ENCODE measurements around the gene ADAMTSL1.

ADAMTSL1 gene

GRCh38 chr9:18596920-18597319 lies 123.0 kb downstream of the ADAMTSL1 start:
- TF ChIP-seq, protein P1, sequence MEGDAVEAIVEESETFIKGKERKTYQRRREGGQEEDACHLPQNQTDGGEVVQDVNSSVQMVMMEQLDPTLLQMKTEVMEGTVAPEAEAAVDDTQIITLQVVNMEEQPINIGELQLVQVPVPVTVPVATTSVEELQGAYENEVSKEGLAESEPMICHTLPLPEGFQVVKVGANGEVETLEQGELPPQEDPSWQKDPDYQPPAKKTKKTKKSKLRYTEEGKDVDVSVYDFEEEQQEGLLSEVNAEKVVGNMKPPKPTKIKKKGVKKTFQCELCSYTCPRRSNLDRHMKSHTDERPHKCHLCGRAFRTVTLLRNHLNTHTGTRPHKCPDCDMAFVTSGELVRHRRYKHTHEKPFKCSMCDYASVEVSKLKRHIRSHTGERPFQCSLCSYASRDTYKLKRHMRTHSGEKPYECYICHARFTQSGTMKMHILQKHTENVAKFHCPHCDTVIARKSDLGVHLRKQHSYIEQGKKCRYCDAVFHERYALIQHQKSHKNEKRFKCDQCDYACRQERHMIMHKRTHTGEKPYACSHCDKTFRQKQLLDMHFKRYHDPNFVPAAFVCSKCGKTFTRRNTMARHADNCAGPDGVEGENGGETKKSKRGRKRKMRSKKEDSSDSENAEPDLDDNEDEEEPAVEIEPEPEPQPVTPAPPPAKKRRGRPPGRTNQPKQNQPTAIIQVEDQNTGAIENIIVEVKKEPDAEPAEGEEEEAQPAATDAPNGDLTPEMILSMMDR (conservative IDR thresholded peaks at IDR 0.05), result no peak
- H3K27ac ChIP-seq, result no peak overlapping the region

DNA sequence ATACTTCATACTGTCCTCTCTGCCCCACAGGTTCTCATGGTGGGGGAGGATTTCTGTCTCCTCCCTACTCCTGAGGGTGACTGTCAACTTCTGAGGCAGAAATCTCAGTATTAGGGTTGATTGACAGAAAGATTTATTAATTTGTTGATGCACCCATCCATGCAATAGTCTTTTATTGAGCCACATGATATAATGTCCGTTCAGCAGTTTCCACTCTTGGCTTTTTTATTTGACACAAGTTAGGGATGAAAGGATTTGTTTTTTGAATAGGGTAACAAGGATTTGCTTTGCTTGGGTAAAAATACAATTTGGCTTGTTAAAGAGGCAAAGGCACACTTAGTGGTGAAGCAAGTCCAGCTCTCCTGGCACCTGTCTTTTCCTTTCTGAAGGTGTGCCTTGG lies 125.0 kb downstream of the ADAMTSL1 start:
- TF ChIP-seq, protein P1 (conservative IDR thresholded peaks at IDR 0.05), result no peak
- H3K27ac ChIP-seq, result no peak overlapping the region

GRCh38 chr9:18601026-18601425 lies 127.1 kb downstream of the ADAMTSL1 start:
- no peak overlapping the region for H3K27ac ChIP-seq
- TF ChIP-seq, protein P1 (conservative IDR thresholded peaks at IDR 0.05), result no peak

DNA sequence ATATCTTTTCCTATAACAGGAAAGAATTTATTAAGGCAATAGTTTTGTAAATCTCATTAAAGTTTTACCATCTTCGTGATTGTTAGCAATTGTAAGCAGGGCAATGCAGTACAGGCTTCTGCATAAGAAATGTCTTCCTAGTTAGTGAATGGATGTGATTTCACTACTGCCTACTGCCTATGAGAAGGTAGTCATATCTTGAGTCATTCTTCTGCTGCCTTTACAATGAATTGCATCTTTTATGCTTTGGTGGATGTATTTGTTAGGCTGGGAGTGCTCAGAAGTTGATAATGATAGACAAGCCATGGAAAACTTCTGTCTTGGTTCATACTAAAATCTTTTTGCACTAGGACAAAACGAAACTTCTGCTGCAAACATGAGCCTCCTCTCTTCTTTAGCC lies 128.0 kb downstream of the ADAMTSL1 start:
- TF ChIP-seq, protein P1 (conservative IDR thresholded peaks at IDR 0.05), result no peak
- H3K27ac ChIP-seq, result no peak overlapping the region

DNA sequence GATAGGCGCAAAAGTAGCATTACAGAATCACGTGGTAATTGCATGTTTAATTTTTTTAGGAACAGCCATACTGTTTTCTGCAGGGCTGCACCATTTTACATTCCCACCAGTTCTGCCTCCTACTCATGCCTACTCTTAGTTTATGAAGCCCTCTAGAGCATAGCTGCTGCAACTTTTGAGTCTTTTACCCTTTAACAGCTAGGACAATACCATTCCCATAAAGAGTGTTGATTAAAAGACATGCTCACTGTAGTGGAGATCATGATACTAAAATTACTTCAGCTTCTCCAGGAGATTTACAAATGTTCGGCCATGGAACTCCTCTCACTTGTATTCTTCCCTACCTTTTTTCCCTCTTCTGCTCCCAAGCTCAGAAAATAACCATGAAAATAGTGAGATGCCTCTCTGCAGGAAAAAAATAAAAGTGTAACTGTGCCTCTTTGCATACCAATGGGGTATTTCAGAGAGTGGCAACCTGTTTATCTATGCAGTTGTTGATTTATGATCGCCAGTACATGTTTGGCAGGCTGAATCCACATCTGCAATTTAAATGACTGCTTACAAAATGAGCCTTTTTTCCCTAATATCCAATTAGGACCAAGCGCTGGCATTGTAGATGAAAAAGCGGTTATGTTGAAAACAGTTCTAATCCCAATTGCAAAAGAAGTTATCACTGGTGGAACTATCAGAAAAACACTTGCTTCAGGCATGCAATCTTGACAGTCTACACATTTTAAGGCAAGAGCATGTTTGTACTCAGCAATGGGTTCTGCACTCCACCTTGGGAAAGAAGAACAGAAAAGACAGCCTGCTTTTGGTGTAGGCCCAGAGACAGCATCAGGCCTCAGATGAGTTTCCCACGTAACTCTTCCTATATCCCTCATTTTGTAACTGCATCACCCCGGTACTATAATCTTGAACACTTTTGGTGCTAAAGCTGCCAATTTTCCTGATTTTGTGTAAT lies 131.1 kb downstream of the ADAMTSL1 start:
- TF ChIP-seq, protein P1 (conservative IDR thresholded peaks at IDR 0.05), result no peak
- no peak overlapping the region for H3K27ac ChIP-seq

DNA sequence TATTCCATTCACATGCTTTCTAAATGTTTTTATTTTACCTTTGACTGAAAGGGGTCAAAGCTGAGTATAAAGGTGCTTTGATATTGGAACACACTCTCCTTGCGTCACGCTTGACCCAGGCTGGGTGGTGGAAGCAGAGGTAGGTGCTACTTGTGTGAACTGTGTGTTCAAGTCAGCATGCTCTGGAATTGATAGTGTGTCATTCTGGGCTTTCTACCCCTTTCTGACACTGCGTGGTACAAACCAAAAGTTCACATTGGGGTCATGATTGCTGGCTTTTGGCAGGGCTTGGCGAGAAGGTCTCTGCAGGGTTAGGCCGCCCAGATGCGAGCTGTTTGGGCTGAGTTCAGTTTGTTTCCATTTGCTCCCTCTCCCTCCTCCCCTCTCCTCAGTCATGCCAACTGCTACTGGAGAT lies 131.8 kb downstream of the ADAMTSL1 start:
- no peak overlapping the region for H3K27ac ChIP-seq
- TF ChIP-seq, protein P1 (conservative IDR thresholded peaks at IDR 0.05), result no peak

- no peak overlapping the region for H3K27ac ChIP-seq
Observed at GRCh38 chr9:18606281-18606680, 132.3 kb downstream of the ADAMTSL1 start.

More at GRCh38 chr9:18606281-18606680, 132.3 kb downstream of the ADAMTSL1 start:
- TF ChIP-seq, protein P1 (conservative IDR thresholded peaks at IDR 0.05), result no peak
